Endodermal cell (in vitro differentiated cells): ENCODE results near the gene EML4. TPM values are rescaled to one million over a fixed set of nuclear protein-coding genes. Genes with fewer than 3 reads are reported as not detected.

Experiments
- DNase-seq: peaks from one replicate; pipeline ENCODE4 v3.0.0-alpha.2; 2017
- H3K27ac ChIP-seq: 2 replicates; pipeline ENCODE4 v1.5.1; 2013; ENCODE audit warnings: mild to moderate bottlenecking, low read depth, low read length, moderate library complexity
- H3K27me3 ChIP-seq: 2 replicates; pipeline ENCODE4 v1.6.1; 2013; ENCODE audit warnings: mild to moderate bottlenecking, low read length, moderate library complexity; ENCODE audit not compliant: insufficient read depth, control insufficient read depth, poor library complexity, severe bottlenecking
- H3K36me3 ChIP-seq: 2 replicates; pipeline ENCODE4 v1.7.0; 2013; ENCODE audit warnings: mild to moderate bottlenecking, low read length, moderate library complexity; ENCODE audit not compliant: control insufficient read depth, insufficient read depth
- H3K4me1 ChIP-seq: one replicate; pipeline ENCODE4 v1.7.0; 2013; ENCODE audit warnings: low read length; ENCODE audit not compliant: control insufficient read depth, insufficient read depth
- H3K4me3 ChIP-seq: 2 replicates; pipeline ENCODE4 v1.5.1; 2013; ENCODE audit warnings: mild to moderate bottlenecking, low read length, moderate library complexity
- H3K9ac ChIP-seq: 2 replicates; pipeline ENCODE4 v1.6.1; 2013; ENCODE audit warnings: mild to moderate bottlenecking, low read length, moderate library complexity; ENCODE audit not compliant: poor library complexity, severe bottlenecking; ENCODE audit errors: extremely low read depth
- H3K9me3 ChIP-seq: 2 replicates; pipeline ENCODE4 v1.6.1; 2013; ENCODE audit warnings: mild to moderate bottlenecking, low read length, moderate library complexity; ENCODE audit not compliant: control insufficient read depth
- H3K27ac Mint-ChIP-seq: 2 replicates; pipeline ENCODE4 v1.8.0; 2020; ENCODE audit warnings: mixed read lengths
- H3K27me3 Mint-ChIP-seq: 2 replicates; pipeline ENCODE4 v1.8.0; 2021; ENCODE audit warnings: mild to moderate bottlenecking, mixed read lengths; ENCODE audit not compliant: insufficient read depth
- H3K36me3 Mint-ChIP-seq: 2 replicates; pipeline ENCODE4 v1.8.0; 2020; ENCODE audit warnings: low read depth, mixed read lengths
- H3K4me1 Mint-ChIP-seq: 2 replicates; pipeline ENCODE4 v1.8.0; 2020; ENCODE audit warnings: mixed read lengths
- H3K4me3 Mint-ChIP-seq: 2 replicates; pipeline ENCODE4 v1.8.0; 2020; ENCODE audit warnings: mild to moderate bottlenecking, moderate library complexity, mixed read lengths
- H3K9me3 Mint-ChIP-seq: 2 replicates; pipeline ENCODE4 v1.8.0; 2020; ENCODE audit warnings: mild to moderate bottlenecking, mixed read lengths
- WGBS, 2 experiments: methylation state at CpG; one replicate each; pipeline versions ENCODE4 v1.1.5 to v1.1.7; 2013; ENCODE audit warnings: missing lambda C conversion rate in 2 of 2, mixed read lengths in 1 of 2; ENCODE audit not compliant: insufficient coverage in 1 of 2, insufficient read length in 1 of 2; 5-methylcytosine and 5-hydroxymethylcytosine counted together
- total RNA-seq, 2 donors: library from RNA; stranded (reverse); fragmentation: NEBNext Ultra II Directional in 1 of 2; extraction: Animal tissue kit (Norgen Biotek cat#: 25700) in 1 of 2; gene quantifications; 2 replicates in 1 of 2; 3 replicates in 1 of 2; pipeline ENCODE4 v1.2.1, GENCODE V29; 2021
- TF ChIP-seq, protein P1 (sequence below): fragments of 200-600 bp; sonication (generic); conservative IDR thresholded peaks from 2 replicates; pipeline ENCODE4 v1.5.0; 2021; ENCODE audit warnings: antibody characterized with exemption, mild to moderate bottlenecking

EML4 gene
- total RNA-seq, 2 donors from 2014 or later: 84.6 to 90.9 TPM

GRCh38 chr2:42223855-42224268 lies 54.7 kb downstream of the EML4 start:
- H3K9me3 ChIP-seq: no peaks in the 10 kb centered on the region
- Mint-ChIP-seq H3K27me3 (no peaks in the 10 kb centered on the region), H3K9me3 (no peaks in the 10 kb centered on the region), H3K36me3 (peaks cover 14% of the 10 kb centered on the region), H3K4me1 (peaks cover 25% of the 10 kb centered on the region), H3K27ac (no peak overlapping the region), H3K4me3 (no peak overlapping the region)
- DNase-seq: no peak
- no peaks in the 10 kb centered on the region for H3K4me1 ChIP-seq
- H3K27ac ChIP-seq: no peak overlapping the region
- peaks cover 11% of the 10 kb centered on the region for H3K36me3 ChIP-seq
- TF ChIP-seq, protein P1, sequence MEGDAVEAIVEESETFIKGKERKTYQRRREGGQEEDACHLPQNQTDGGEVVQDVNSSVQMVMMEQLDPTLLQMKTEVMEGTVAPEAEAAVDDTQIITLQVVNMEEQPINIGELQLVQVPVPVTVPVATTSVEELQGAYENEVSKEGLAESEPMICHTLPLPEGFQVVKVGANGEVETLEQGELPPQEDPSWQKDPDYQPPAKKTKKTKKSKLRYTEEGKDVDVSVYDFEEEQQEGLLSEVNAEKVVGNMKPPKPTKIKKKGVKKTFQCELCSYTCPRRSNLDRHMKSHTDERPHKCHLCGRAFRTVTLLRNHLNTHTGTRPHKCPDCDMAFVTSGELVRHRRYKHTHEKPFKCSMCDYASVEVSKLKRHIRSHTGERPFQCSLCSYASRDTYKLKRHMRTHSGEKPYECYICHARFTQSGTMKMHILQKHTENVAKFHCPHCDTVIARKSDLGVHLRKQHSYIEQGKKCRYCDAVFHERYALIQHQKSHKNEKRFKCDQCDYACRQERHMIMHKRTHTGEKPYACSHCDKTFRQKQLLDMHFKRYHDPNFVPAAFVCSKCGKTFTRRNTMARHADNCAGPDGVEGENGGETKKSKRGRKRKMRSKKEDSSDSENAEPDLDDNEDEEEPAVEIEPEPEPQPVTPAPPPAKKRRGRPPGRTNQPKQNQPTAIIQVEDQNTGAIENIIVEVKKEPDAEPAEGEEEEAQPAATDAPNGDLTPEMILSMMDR: no peak
- no peak overlapping the region for H3K9ac ChIP-seq
- no peak overlapping the region for H3K4me3 ChIP-seq
- 100% methylated on average over 1 of the region's 2 CpGs; no CpG with 5 or more reads in 1 of the 2 experiments for WGBS, 2 experiments
- no peaks in the 10 kb centered on the region for H3K27me3 ChIP-seq

DNA sequence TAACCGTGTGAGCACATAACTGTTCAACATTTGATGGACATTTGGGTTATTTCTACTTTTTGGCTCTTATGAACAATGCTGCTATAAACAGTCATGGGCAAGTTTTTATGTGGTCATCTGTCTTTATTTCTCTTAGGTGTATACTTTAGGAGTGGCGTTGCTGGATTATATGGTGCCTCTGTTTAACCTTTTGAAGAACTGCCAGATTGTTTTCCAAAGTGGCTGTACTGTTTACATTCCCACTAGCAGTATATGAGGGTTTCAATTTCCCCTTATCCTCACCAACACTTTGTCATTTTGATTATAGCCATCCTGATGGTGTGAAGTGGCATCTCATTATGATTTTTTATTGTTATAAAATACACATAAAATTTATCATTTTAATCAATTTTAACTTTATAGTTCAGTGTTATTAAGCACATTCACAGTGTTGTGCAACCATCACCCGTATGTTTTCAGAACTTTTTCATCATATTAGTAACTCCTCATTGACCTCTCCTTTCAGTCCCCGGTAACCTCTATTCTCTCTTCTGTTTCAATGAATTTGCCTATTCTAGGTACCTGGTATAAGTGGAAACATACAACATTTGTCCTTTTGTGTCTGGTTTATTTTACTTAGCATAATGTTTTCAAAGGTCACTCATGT lies 55.4 kb downstream of the EML4 start:
- Mint-ChIP-seq H3K9me3 (no peaks in the 10 kb centered on the region), H3K4me1 (peaks cover 25% of the 10 kb centered on the region), H3K27me3 (no peaks in the 10 kb centered on the region), H3K27ac (no peak overlapping the region), H3K4me3 (no peak overlapping the region), H3K36me3 (peaks cover 14% of the 10 kb centered on the region)
- peaks cover 11% of the 10 kb centered on the region for H3K36me3 ChIP-seq
- TF ChIP-seq, protein P1: no peak
- no peak overlapping the region for H3K27ac ChIP-seq
- H3K27me3 ChIP-seq: no peaks in the 10 kb centered on the region
- H3K9me3 ChIP-seq: no peaks in the 10 kb centered on the region
- no peaks in the 10 kb centered on the region for H3K4me1 ChIP-seq
- H3K9ac ChIP-seq: no peak overlapping the region
- no peak overlapping the region for H3K4me3 ChIP-seq
- 98 to 100% methylated on average over 3 to 4 of the region's 4 CpGs for WGBS, 2 experiments
- DNase-seq: no peak

DNA sequence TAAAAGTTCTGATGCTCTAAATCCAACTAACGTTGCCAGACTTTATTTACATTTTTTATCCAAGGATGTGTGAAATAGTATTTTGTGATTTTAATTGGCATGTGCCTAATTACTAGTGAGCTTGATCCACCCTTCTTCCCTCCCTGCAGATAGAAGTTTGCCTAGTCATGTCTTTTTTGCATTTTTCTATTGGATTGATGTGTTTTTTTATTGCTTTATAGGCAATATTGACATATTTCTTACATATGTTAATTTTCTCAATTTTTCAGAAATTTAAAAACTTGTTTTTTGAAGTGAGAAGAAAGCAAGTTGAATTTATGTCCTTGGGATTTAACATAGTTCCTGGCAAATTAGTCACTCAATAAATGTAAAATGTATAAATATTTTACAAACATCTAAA lies 56.4 kb downstream of the EML4 start:
- peaks cover 20% of the 10 kb centered on the region for H3K4me1 Mint-ChIP-seq
- H3K9ac ChIP-seq: no peak overlapping the region
- H3K27ac Mint-ChIP-seq: peak overlapping the region; percentile 39
- H3K9me3 Mint-ChIP-seq: no peaks in the 10 kb centered on the region
- H3K36me3 ChIP-seq: peaks cover 11% of the 10 kb centered on the region
- no peaks in the 10 kb centered on the region for H3K27me3 ChIP-seq
- H3K9me3 ChIP-seq: no peaks in the 10 kb centered on the region
- no peak for DNase-seq
- peaks cover 14% of the 10 kb centered on the region for H3K36me3 Mint-ChIP-seq
- no peaks in the 10 kb centered on the region for H3K27me3 Mint-ChIP-seq
- no CpG with 5 or more reads among the region's 1 CpG for WGBS, 2 experiments
- H3K4me3 ChIP-seq: no peak overlapping the region
- no peaks in the 10 kb centered on the region for H3K4me1 ChIP-seq
- TF ChIP-seq, protein P1: no peak
- no peak overlapping the region for H3K27ac ChIP-seq
- no peak overlapping the region for H3K4me3 Mint-ChIP-seq
